NCI-H446 (cell line): ENCODE results near the gene DGKQ.
"Not testable (repeated sequence)": the region's sequence is repeated elsewhere in the genome, so short reads cannot be mapped to it uniquely, and the experiment has no call there.

Experiments
- DNase-seq, 2 experiments: peaks; one replicate each; lab custom pipeline; 2025; lab: John Stamatoyannopoulos, UW

DGKQ gene

DNA sequence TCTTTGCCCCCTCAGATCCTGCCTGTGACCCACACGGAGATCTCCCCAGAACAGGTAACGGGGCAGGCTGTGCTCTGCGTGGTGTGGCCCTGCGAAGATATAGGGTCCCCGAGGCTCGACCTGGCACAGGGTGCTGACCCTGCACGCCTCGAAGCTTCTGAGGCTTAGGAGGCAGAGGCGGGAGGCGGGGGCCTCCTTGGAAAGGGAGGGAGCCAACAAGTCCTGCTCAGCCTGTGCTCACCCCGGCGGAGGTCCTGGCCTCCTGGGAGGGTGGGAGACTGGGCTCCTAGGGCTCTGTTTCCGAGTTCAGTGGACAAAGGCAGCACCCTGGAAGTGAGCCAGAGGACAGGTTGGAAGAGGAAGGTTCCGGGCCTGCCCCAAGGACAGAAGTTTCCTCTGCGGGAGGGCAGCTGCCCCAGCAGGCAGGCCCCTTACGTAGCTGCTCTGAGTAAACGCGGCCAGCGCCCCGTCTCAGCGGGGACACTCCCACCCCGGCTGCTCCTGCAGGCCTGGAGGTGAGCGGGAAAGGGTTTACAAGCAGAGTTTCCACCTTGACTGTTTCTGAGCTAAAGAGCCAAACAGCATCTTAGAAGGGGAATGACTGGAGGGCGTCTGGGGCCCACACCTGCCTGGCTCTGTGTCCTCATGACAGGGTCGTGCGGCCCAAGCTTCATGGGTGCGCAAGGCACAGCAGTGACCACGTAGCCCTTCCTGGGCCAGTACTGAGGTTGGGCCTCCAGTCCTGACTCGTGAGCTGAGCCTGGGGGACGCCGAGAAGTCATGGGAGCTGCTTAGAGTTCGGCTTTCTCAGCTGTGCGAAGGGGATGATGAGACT lies 25.1 kb downstream of the DGKQ start:
- no peak for DNase-seq

DNA sequence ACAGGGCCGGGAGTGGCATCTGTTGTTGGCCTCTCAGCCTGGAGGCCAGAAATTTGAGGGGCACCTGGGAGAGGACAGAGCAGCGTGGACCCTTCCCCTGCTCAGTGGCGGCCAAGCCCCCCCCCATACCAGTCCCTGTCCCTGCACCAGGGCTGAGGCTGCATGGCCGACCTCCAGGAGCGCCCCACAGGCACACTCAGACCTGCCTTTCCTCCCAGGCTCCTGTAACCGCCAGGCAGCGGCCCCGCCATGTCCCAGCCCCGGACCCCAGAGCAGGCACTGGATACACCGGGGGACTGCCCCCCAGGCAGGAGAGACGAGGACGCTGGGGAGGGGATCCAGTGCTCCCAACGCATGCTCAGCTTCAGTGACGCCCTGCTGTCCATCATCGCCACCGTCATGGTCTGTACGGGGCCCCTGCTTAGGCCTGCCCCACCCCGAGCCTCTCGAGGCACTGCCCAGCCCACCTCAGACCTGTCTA lies 25.8 kb downstream of the DGKQ start:
- no peak for DNase-seq

DNA sequence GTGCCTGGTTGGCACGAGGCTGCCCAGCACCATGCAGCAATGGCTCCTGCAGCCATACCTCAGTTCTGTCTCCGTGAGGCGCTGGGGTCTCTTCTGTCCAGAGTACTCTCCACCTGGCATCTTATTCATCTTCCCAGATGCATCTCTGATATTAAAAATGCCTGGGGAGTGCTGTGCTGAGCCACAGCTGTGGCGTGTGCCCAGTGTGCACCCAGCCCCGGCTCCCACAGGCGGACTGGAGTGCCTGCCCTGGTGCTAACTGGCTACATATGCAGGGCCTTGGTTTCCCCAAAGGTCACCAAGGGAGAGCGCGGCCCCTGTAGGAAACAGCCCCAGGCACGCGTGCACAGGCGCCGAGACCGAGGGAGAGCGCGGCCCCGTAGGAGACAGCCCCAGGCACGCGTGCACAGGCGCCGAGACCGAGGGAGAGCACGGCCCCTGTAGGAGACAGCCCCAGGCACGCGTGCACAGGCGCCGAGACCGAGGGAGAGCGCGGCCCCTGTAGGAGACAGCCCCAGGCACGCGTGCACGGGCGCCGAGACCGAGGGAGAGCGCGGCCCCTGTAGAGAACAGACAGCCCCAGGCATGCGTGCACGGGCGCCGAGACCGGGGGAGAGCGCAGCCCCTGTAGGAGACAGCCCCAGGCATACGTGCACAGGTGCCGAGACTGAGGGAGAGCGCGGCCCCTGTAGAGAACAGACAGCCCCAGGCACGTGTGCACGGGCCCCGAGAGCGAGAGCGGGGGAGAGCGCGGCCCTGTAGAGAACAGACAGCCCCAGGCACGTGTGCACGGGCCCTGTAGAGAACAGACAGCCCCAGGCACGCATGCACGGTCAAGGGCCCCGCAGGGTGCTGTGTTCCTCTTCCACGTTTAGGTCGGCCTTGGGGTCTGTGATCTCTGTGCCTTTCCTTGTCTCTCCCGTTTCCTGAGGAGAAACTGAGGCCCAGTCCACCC lies 26.6 kb downstream of the DGKQ start:
- DNase-seq, result no peak

DNA sequence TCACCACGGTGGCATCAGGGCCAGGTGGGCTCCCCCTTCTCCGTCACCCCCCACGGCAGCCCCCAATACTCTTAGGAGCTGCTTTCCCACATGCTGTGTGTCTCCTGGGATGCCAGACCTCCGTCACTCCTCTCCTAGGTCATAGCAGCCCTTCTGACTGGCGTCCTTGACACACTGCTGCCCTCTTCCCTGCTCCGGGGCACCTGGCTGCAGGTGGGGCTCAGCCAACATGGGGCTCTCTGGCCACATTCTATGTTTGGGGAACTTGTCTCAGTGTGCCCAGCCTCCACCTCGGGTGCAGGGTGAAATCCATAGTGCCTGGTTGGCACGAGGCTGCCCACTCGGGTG lies 27.3 kb downstream of the DGKQ start:
- no peak for DNase-seq

DNA sequence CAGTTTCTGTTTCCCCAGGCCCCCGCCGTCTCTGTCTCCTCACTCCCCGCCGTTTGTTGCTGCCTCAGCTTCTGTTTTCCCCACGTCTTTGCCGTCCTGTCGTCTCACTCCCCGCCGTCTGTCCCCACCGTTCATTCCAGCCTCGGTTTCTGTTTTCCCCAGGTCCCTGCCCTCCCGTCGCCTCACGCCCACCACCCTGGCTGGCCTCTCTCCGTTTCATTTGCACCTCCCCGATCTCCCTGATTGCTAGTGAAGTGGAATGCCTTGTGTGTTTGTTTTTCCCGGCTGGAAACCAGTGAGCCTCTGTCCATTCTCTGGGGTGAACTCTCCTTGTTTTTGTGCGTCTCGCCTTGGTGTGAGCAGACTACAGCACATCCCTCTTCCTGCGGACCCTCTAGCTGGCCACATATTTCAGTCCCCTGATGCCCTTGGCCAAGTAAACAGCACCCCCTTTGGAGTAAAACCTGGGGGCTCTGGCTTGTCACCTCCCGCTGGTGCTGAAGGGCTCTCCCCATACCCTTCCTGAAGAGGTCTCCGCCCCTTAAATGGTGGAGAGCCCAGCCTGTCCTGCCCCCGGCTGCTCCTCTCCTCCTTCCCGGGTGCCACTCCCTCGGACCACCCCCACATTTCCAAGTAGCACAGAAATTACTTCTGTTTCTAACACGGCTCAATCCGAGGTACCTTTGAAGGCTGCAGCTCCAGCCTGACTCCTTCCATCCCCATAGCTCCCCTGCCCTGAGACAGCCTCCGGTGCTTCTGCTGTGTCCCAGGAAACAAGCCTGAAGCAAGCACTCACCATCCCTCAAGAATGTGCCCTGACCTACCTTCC lies 27.9 kb downstream of the DGKQ start:
- DNase-seq, result no peak

DNA sequence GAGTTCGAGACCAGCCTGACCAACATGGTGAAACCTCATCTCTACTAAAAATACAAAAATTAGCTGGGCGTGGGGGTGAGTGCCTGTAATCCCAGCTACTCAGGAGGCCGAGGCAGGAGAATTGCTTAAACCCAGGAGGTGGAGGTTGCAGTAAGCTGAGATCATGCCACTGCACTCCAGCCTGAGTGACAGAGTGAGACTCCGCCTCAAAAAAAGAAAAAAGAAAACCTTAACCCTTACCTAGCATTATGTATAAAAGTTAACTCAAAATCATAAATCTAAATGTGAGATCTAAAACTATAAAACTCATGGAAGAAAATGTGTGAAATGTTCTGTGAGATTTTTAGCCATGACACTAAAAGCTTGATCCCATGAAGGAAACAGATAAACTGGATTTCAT lies 33.9 kb downstream of the DGKQ start:
- DNase-seq, result not testable (repeated sequence)

DNA sequence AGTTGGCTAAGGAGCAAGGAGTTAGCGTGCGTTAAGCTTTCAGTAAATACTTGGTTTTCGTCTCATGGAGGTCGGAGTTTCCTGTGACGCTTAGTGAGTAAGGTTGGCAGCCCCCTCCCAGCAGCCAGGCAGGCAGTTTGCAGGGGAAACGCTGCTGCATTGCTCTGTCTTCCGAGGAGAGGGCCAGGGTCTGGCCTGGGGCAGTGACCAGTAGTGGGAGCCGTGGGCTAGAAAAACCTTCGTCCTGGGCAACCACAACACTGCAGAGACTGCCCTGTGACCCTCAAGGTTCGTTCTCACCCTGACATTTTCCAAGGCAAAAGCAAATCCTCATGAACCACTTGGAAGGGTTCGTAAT lies 40.7 kb downstream of the DGKQ start:
- no peak for DNase-seq

DNA sequence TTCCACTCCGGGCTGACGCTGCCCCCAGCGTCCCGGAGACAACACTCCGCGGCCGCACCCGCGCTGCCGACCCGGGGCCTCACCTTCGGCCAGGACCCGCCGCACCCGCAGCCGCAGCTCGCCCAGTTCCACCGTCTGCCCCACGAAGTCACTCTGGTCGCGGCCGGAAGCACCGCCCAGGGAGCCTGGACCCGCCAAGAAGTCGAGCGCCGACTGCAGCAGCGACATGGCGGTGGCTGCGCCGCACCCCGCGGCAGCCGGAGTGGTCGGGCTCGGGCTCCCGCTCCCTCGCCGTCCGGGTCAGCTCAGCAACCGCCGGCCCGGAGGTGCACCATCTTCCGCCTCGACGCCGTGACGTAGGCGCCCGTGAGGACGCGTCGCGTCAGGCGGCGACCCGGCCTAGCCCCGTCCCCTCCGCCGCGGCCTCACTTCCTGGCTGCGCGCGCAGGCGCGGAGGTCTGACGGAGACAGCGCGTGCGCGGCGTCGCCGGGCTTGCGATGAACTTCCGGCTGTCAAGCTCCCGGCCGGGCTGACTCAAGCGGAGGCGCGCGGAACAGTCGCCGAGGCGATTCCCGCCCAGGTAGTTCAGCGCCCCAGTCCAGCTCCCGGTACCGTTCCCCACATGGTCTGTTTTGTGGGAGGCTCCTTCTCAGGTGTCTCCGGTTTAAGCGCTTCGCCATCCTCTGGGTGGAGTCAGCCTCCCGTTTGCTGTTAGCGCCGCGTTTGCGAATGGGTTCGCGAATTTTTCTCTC lies 41.2 kb downstream of the DGKQ start, which contains the start of the genes GAK and TMEM175:
TSS of gene GAK (minus strand) at position 357 of the 753 bp plus-strand sequence. CDS start at position 228, 129 bp downstream.
TSS of gene TMEM175 (plus strand) at position 501 of the 753 bp plus-strand sequence. CDS start 15,280 bp downstream, outside the sequence.
- peak; percentile 65 to 94 for DNase-seq

DNA sequence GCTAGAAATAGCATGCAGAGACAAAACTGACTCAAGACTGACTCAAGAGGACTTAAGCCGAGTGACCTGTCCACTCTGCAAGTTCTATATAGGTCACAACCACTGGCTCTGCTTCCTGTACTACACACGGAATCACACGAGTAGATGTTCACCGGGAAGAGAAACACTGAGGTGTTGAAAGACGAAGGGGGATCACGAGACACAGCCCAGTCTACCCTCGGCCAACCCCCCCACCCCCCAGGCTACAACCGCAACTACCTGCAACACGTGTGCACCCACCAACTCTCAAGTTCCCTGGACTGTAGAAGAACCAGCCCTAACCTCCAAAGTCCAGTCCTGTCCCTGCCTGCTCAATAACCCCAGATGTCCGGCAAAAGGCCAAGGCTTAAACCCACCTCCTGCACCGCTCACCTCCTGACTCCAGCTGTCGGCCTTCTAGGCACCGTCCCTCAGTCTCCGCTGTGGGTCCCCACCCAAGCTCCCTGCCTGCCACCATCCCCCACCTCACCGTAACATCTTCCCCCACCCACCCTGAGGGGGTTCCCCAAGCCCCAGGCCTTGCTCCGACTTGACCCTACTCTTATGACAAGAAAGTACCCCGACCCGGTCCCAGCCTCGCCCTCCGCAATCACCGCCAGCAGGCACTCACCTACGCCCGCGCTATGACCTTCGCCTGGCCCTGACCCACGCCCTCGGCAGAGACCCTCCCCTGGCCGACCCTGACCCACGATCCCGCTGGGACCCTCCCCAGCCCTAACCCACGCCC lies 42.0 kb downstream of the DGKQ start:
- no peak for DNase-seq

DNA sequence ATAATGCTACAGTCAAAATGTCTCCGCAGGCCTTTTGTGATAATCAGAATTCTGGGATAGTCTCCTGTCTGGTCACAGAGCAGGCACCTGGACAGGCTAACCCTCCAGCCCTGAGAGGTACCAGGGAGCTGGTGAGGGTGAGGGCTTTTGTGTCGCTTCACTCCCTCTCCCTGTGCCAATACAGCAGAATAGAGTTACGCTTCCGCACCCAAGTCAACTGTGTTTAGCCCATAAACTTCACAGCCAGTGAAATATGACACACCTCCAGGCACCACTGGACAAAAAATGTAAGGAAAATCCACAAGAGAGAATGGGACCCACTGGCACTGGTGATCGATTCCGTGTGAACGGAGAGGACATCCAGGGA lies 42.6 kb downstream of the DGKQ start:
- no peak for DNase-seq

DNA sequence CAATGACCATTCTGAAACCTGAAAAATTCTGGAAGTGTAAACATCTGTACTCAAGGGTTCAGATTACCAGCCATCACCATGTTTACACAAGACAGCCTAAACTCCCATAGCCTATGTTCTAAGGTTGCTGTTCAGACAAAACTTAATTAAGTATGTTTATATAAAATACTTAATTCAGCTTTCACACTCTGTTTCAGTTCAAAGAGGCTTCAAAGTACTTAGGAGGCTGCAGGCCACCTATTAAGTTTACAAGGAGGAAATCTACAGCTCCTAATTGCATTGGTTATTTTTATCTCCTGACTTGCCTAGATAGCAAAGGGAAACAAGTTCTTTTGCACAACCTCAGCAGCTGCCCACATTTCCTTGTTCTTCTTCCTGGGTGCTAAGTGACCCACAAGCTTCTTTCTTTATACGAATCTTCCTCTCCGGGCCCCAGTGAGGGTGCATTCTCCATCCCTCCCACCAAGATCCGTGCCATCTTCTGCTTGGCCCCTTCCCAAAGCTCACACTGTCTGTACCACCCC lies 43.3 kb downstream of the DGKQ start:
- DNase-seq, result no peak

DNA sequence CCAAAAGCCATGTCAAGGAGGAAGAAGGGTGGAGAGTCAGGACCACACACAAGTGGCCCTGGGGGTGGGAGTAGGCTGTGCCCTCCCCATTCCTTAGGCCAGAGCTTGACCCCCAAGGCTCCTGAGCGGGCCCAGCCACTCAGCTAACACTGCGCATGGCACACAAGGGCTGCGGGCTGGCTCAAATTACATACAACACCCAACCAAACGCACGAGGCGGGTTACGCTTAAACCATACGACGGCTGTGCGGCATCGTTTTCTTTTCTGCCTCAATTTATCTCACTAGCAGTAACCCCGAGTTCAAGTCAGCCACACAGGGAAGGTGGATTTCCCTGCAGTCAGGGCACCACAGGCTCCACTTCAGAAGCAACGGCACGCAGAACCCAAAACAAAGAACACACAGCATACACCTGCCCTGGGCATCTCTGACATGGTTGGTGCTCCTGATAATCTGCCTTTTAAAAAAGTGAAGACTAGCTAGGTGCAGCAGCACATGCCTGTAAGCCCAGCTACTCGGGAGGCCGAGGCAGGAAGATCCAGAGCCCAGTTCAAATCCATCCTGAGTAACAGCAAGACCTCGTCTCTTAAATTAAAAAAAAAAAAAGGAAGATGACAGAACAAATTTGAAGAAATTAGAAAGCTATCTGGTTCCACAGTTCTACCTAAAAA lies 44.1 kb downstream of the DGKQ start:
- DNase-seq, result no peak

DNA sequence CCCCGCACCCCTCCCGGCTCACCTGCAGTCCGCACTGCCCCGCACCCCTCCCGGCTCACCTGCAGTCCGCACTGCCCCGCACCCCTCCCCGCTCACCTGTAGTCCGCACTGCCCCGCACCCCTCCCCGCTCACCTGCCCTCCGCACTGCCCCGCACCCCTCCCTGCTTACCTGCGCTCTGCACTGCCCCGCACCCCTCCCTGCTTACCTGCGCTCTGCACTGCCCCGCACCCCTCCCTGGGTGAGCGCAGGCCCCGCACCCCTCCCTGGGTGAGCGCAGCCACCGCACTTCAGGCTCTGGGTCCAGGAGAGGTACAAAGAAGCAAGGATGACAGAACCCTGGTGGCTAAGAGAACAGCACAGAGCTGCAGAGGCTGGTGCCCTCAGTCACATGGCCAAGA lies 45.8 kb downstream of the DGKQ start:
- not testable (repeated sequence) for DNase-seq

DNA sequence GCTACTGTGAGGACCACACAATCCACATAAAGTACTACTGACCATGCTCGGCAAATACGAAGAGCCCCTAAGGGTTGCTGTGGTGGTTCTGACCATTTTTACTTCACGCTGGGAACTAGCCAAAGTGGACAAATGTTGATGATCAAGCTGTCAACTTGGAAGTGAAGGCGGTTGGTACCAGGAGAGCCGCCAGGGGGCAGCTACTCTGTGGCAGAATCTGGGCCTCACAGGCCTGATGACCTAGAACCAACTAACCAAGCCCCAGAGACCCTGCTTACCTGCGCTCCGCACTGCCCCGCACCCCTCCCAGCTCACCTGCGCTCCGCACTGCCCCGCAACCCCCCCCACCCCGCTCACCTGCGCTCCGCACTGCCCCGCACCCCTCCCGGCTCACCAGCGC lies 46.8 kb downstream of the DGKQ start:
- no peak for DNase-seq

DNA sequence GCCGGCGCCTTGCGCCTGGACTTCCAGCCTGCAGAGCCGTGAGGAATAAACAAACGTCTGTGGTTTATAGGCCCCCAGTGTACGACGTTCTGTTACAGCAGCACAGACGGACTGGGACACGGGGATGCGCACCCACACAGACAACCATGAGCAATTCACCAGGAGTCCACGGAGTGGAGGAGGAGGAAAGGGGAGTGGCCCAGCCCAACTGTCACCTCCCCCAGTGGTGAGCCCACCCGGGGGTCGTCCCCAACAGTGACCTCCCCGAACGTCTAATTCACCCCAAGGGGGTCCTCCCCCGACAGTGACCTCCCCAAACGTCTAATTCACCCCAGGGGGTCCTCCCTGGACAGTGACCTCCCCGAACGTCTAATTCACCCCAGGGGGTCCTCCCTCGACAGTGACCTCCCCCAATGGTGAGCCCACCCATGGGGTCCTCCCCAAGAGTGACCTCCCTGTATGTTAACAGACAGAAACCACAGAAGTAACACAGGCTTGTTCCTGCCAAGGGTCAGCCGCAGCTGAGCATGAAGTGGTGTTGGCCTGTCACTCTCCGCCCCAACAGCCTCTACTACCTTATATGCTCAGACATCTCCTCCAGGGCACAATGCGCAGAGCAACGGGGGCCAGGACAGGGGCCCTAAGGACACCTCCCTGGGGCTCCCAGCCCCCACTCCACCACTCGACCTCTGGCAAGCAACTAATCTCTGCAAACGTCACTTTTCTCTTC lies 47.4 kb downstream of the DGKQ start:
- no peak for DNase-seq

DNA sequence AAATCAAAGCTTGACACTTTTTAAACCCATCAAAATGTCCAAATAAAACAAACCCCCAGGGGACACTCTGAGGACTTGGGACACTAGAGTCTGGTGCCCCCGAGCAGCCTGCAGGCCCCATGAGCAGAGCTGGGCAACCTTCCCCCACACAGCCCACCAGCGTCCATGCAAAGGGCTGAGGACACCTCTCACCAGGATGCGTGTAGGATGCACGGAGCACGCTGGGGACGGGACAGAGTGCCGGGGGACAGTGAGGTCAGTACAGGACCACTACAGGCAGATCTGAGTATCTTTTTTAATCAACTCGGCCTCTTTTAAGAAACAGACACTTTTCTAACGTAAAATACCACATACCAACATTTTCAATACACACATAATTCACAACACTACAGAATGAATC lies 48.2 kb downstream of the DGKQ start:
- no peak for DNase-seq

DNA sequence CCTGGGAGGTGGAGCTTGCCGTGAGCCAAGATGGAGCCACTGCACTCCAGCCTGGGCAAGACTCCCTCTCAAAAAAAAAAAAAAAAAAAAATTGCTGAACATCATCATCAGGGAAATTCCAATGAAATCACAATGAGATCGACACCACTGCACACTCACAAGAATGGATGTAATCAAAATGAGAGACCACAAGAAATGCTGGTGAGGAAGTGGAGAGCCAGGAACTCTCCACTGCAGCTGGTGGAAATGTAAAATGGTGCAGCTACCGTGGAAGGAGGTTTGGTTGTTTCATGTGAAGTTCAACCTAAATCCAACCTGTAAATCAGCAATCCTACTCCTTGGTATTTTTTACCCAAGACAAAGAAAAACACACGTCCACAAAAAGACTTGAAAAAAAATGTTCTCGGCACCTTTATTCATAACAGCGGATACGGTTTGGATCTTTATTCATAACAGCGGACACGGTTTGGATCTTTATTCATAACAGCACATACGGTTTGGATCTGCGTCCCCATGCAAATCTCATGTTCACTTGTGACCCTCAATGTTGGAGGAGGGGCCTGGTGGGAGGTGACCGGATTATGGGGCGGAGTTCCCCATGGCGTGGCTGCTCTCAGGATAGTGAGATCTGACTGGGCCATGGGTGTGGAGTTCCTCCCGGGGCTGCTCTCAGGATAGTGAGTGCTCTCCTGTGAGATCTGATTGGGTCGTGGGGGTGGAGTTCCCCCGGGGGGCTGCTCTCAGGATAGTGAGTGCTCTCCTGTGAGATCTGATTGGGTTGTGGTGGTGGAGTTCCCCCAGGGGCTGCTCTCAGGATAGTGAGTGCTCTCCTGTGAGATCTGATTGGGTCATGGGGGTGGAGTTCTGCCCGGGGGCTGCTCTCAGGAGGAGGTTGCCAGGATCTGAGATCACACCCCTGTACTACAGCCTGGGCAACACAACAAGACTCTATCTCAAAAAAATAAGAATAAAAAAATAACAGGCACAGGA lies 49.0 kb downstream of the DGKQ start:
- no peak for DNase-seq
